OCI-LY7 (cell line): ENCODE data around the gene SPSB3. TPM values are rescaled to one million over a fixed set of nuclear protein-coding genes. Genes with fewer than 3 reads are reported as not detected.
A peak's percentile ranks its signal among the peaks of the same experiment; 100 is the strongest.

Source experiments
- BruUV-seq: library from RNA; stranded (reverse); fragments of 400-500 nt; replicated peaks from 2 replicates; lab custom pipeline; 2021; lab: Mats Ljungman, UMichigan
- CTCF ChIA-PET: fragments of 300-600 bp; sonication (Branson Sonifier 250); formaldehyde crosslinking; loops from one replicate; lab custom pipeline; 2022; ENCODE audit warnings: antibody characterized with exemption; ENCODE audit not compliant: unreplicated experiment; lab: Charles Lee
- POLR2A ChIA-PET: fragments of 300-600 bp; sonication (Branson Sonifier 250); formaldehyde crosslinking; loops from one replicate; lab custom pipeline; 2022; ENCODE audit warnings: antibody characterized with exemption; lab: Charles Lee
- DNase-seq: peaks from one replicate; pipeline ENCODE4 v3.0.0-alpha.2; 2015; ENCODE audit warnings: low spot score
- H2AFZ ChIP-seq: fragments of 200-600 bp; sonication (generic), shearing (Covaris generic); 2 replicates; pipeline ENCODE4 v1.6.1; 2014; ENCODE audit warnings: mild to moderate bottlenecking, antibody characterized with exemption, low read length, moderate library complexity
- H3K27ac ChIP-seq: fragments of 200-600 bp; sonication (generic); 2 replicates; pipeline ENCODE4 v1.5.1; 2014; ENCODE audit warnings: mixed run types, low read depth, mild to moderate bottlenecking, moderate library complexity, low read length, inconsistent platforms; ENCODE audit not compliant: poor library complexity, severe bottlenecking
- H3K36me3 ChIP-seq: fragments of 200-600 bp; sonication (generic); 2 replicates; pipeline ENCODE4 v1.6.1; 2014; ENCODE audit warnings: mild to moderate bottlenecking, antibody characterized with exemption, low read length, moderate library complexity, mixed read lengths; ENCODE audit not compliant: insufficient read depth
- H3K4me1 ChIP-seq: fragments of 200-600 bp; sonication (generic); 2 replicates; pipeline ENCODE4 v1.5.1; 2014; ENCODE audit warnings: mild to moderate bottlenecking, low read length; ENCODE audit not compliant: insufficient read depth, poor library complexity, severe bottlenecking
- H3K4me2 ChIP-seq: fragments of 200-600 bp; sonication (generic); 2 replicates; pipeline ENCODE4 v1.6.1; 2014; ENCODE audit warnings: mild to moderate bottlenecking, low read length
- H3K4me3 ChIP-seq: fragments of 200-600 bp; sonication (generic); 2 replicates; pipeline ENCODE4 v1.5.1; 2014; ENCODE audit warnings: mild to moderate bottlenecking, low read depth, low read length; ENCODE audit not compliant: poor library complexity, severe bottlenecking
- H3K79me2 ChIP-seq: fragments of 200-600 bp; sonication (generic); 2 replicates; pipeline ENCODE4 v1.6.1; 2016; ENCODE audit warnings: low read depth, mild to moderate bottlenecking, low read length, moderate library complexity, mixed read lengths; ENCODE audit not compliant: insufficient read depth
- H3K9me2 ChIP-seq: fragments of 200-600 bp; sonication (generic); 2 replicates; pipeline ENCODE4 v1.6.1; 2016; ENCODE audit warnings: mild to moderate bottlenecking, low read length, mixed read lengths; ENCODE audit not compliant: insufficient read depth
- H3K9me3 ChIP-seq: fragments of 200-600 bp; sonication (generic); 2 replicates; pipeline ENCODE4 v1.6.1; 2014; ENCODE audit warnings: mild to moderate bottlenecking, mixed run types, low read length, mixed read lengths
- H4K20me1 ChIP-seq: fragments of 200-600 bp; sonication (generic); 2 replicates; pipeline ENCODE4 v1.6.1; 2014; ENCODE audit warnings: mild to moderate bottlenecking, antibody characterized with exemption, low read length, moderate library complexity, mixed read lengths; ENCODE audit not compliant: insufficient read depth
- EZH2phosphoT487 ChIP-seq: fragments of 200-600 bp; sonication (generic); IDR thresholded peaks from 2 replicates; pipeline ENCODE4 v1.6.1; 2018; ENCODE audit warnings: low read depth, borderline replicate concordance, mild to moderate bottlenecking, mixed run types, antibody characterized with exemption, low read length, moderate library complexity, mixed read lengths
- intact Hi-C: fragments of 100-400 bp; cut with micrococcal nuclease; formaldehyde crosslinking; loops from one replicate; pipeline ENCODE4 v1.10.0; 2022; ENCODE audit not compliant: unreplicated experiment
- total RNA-seq, 2 experiments: library from RNA; depleted of rRNA in 1 of 2; stranded (reverse); fragments of >200 nt in 1 of 2; shearing (Covaris generic) in 1 of 2; gene quantifications; 2 replicates each; pipeline ENCODE4 v1.2.3, GENCODE V29; 2014 to 2022
- TF ChIP-seq, protein P1 (sequence below): fragments of 200-600 bp; sonication (generic); conservative IDR thresholded peaks from 2 replicates; pipeline ENCODE4 v1.5.1; 2014; ENCODE audit warnings: mild to moderate bottlenecking, antibody characterized with exemption, low read length, moderate library complexity, mixed read lengths

SPSB3 gene
- total RNA-seq, 2 experiments from 2014 or later, result 33.6 to 52.4 TPM

DNA sequence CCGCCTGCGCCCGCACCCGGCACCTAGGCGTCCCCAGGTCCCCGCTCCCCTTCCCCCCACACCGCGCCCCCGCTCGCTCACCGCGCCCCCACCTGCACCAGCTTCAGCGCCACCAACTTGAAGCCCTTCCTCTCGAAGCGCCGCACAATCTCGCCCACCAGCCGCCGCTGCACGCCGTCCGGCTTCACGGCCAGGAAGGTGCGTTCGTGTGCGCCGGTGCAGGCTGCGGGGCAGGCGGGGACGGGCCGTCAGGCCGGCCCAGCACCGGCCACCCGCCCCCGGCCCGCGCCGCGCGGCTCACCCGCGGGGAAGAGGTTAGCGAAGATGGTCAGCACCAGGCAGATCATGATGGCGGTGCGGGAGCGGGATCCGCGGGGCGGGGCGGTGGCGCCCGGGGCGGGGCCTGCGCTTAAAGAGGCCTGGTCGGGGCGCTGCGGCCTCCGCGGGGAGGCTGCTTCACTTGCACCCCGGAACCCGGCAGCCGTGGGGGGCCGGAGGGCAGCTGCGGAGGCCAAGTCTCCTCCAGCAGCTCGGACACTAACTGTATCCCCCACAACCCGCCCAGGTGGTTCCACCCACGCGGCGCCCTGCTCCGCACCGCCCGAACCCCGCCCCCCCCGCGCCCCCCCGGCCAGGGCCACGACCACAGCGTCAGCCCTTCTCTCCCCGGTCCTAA is 11.0 kb downstream of the SPSB3 start, which contains the start of gene NME3:
Gene NME3, minus strand, starts transcription at position 356 of the 676 bp plus-strand sequence. Its CDS starts 9 bp downstream, at position 347.
- Histone ChIP-seq H3K36me3 (peaks cover 66% of the 10 kb centered on the region), H3K79me2 (peaks cover 26% of the 10 kb centered on the region; the same call in 1 of the 2 replicates), H3K9me3 (no peaks in the 10 kb centered on the region), H3K4me3 (peak within 1 kb of the TSS; percentile 98), H2AFZ (peak within 1 kb of the TSS; percentile 40; the same call in 1 of the 2 replicates), H3K4me1 (peaks cover 23% of the 10 kb centered on the region), H3K27ac (peak within 1 kb of the TSS; percentile 89), H4K20me1 (no peaks in the 10 kb centered on the region), H3K9me2 (no peaks in the 10 kb centered on the region), H3K4me2 (peak within 1 kb of the TSS; percentile 100)
- intact Hi-C loops, result loop anchor here (5.0 kb wide), 1 partner anchor 159 kb away; the partner anchor contains the start of genes CRAMP1 and IFT140
- ChIA-PET CTCF (no interaction called here), POLR2A (interaction anchor here (0.6 to 1.9 kb wide), 2 partner anchors 11 to 55 kb away, joined by 3 to 9 read pairs; partner anchors contain the start of genes NUBP2 and SPSB3)
- no TSS peak for BruUV-seq
- TF ChIP-seq EZH2phosphoT487, result no peak
- TF ChIP-seq, protein P1, sequence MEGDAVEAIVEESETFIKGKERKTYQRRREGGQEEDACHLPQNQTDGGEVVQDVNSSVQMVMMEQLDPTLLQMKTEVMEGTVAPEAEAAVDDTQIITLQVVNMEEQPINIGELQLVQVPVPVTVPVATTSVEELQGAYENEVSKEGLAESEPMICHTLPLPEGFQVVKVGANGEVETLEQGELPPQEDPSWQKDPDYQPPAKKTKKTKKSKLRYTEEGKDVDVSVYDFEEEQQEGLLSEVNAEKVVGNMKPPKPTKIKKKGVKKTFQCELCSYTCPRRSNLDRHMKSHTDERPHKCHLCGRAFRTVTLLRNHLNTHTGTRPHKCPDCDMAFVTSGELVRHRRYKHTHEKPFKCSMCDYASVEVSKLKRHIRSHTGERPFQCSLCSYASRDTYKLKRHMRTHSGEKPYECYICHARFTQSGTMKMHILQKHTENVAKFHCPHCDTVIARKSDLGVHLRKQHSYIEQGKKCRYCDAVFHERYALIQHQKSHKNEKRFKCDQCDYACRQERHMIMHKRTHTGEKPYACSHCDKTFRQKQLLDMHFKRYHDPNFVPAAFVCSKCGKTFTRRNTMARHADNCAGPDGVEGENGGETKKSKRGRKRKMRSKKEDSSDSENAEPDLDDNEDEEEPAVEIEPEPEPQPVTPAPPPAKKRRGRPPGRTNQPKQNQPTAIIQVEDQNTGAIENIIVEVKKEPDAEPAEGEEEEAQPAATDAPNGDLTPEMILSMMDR, result no peak
- DNase-seq, result peak; percentile 77

DNA sequence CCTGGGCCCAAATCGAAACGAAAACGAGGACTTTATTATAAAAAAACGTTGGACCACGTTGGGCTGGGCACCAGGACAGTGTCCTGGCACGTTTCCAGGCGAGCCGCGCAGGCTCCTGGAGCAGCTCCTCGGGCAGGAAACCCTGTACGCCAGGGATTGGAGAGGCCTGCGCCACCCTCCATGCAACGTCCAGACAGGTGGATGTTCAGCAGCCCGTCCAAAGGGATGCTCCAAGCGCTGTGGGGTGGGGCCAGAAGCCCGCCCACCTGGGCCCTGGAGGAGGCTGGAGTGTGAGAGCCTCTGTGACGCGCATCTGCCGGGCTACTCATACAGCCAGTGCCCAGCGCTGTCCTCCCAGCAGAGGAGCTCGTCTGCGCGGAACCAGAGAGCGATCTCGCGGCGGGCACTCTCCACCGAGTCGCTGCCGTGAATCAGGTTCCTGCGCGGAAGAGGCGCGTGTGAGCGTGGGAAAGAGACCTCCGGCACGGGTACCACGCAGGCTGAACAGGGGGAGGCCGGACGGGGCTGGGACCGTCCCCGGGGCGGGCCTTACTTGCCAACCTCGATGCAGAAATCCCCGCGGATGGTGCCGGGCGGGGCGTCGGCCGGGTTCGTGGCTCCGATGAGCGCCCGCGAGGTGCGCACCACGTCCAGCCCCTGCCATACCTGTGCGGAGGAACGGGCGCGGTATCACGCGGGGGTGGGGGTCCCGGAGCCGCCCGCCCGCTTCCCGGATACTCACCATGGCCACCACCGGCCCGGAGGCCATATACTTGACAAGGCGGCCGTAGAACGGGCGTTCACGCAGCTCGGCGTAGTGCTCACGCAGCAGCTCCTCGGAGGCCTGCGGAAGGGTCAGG is 11.8 kb downstream of the SPSB3 start:
- Histone ChIP-seq H3K4me3 (peak overlapping the region; percentile 98), H3K9me2 (no peaks in the 10 kb centered on the region), H3K27ac (peak overlapping the region; percentile 89), H4K20me1 (no peaks in the 10 kb centered on the region), H3K79me2 (peaks cover 26% of the 10 kb centered on the region; the same call in 1 of the 2 replicates), H3K4me2 (peak overlapping the region; percentile 100), H3K4me1 (peaks cover 23% of the 10 kb centered on the region), H3K36me3 (peaks cover 66% of the 10 kb centered on the region), H2AFZ (no peak overlapping the region), H3K9me3 (no peaks in the 10 kb centered on the region)
- no peak for TF ChIP-seq EZH2phosphoT487
- TF ChIP-seq, protein P1, result no peak
- ChIA-PET CTCF (no interaction called here), POLR2A (no interaction called here)
- intact Hi-C loops, result loop anchor here (5.0 kb wide), 1 partner anchor 158 kb away; the partner anchor contains the start of genes CRAMP1 and IFT140
- no TSS peak for BruUV-seq
- peak; percentile 18 for DNase-seq
